ENCODE data around the gene HMX3. TPM values are rescaled to one million over a fixed set of nuclear protein-coding genes. Genes with fewer than 3 reads are reported as not detected.

Gene HMX3
- total and polyA plus RNA-seq, 2 of the 13 experiments (the other 11 are each of a cell fraction or from before 2014, with no cell fraction given) = not detected

DNA sequence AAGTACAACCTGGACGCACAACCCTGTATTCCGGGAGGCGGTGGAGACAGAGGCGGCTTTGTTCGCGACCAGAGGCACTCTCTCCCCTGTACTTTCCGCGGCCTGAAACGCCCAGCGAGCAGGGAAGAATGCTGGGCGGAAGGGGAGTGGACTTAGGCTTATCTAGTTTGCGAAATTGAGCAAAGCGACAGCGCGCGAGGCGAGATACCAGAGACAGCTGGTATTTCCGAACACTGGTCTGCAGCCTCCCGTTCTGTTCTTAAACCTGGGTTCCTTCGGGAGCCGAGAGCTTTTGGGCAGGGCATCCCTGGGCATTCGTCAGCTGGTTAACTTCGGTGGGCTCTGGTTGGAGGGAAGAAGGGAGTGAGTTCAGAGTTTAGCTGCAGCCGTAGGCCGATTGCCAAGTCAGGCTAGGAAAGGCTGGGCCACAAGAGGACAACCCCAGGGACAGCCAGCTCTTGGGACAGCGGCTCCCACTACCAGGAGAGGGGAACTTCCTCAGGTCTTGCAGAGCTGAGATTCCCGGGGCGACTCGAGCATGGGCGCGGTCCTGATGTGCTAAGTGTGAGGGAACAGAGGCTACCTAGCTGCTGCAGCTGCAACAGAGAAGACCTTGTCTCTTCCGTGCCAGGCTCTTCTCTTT is 3.9 kb downstream of the HMX3 start (continued):
- TF ChIP-seq, protein P1, sequence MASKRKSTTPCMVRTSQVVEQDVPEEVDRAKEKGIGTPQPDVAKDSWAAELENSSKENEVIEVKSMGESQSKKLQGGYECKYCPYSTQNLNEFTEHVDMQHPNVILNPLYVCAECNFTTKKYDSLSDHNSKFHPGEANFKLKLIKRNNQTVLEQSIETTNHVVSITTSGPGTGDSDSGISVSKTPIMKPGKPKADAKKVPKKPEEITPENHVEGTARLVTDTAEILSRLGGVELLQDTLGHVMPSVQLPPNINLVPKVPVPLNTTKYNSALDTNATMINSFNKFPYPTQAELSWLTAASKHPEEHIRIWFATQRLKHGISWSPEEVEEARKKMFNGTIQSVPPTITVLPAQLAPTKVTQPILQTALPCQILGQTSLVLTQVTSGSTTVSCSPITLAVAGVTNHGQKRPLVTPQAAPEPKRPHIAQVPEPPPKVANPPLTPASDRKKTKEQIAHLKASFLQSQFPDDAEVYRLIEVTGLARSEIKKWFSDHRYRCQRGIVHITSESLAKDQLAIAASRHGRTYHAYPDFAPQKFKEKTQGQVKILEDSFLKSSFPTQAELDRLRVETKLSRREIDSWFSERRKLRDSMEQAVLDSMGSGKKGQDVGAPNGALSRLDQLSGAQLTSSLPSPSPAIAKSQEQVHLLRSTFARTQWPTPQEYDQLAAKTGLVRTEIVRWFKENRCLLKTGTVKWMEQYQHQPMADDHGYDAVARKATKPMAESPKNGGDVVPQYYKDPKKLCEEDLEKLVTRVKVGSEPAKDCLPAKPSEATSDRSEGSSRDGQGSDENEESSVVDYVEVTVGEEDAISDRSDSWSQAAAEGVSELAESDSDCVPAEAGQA (IDR thresholded peaks at IDR 0.05; ENCODE audit: low read depth) = no peak
- TF ChIP-seq, protein P1 (CRISPR knock-in tag; IDR thresholded peaks at IDR 0.05; ENCODE audit: borderline replicate concordance) = no peak
- TF ChIP-seq TEAD3 (CRISPR knock-in tag; optimal IDR thresholded peaks at IDR 0.05; ENCODE audit: borderline replicate concordance) (peak; percentile 93), POLR2G (IDR thresholded peaks at IDR 0.05; ENCODE audit: low read depth, low read length) (peak; percentile 35; the same call in 1 of the 2 replicates), CREM (IDR thresholded peaks at IDR 0.05) (0 out of 2 replicates have a peak, but pooled peaks have one; percentile 32), CREM (CRISPR knock-in tag; IDR thresholded peaks at IDR 0.05) (no peak), FOXA1 (IDR thresholded peaks at IDR 0.05) (no peak), FOXA1 (CRISPR knock-in tag; IDR thresholded peaks at IDR 0.05) (0 out of 2 replicates have a peak, but pooled peaks have one; percentile 27), ZNF607 (CRISPR knock-in tag; IDR thresholded peaks at IDR 0.05; ENCODE audit: borderline replicate concordance) (0 out of 2 replicates have a peak, but pooled peaks have one; percentile 37), ZNF382 (CRISPR knock-in tag; IDR thresholded peaks at IDR 0.05; ENCODE audit: borderline replicate concordance) (no peak), EP300 (IDR thresholded peaks at IDR 0.05; ENCODE audit: low read depth in 2 of 2, low read length in 2 of 2) (peak in 1 of 2 experiments; percentile 40; a peak in 1 of 4 replicates), EP300 (CRISPR knock-in tag; IDR thresholded peaks at IDR 0.05; ENCODE audit: borderline replicate concordance) (no peak), RELA (CRISPR knock-in tag; IDR thresholded peaks at IDR 0.05) (0 out of 2 replicates have a peak, but pooled peaks have one; percentile 20), XRCC5 (optimal IDR thresholded peaks at IDR 0.05; ENCODE audit: low read length) (peak; percentile 69), ASH2L (IDR thresholded peaks at IDR 0.05; ENCODE audit: insufficient read length, low read depth, low read length) (peak; percentile 72), ZNF883 (CRISPR knock-in tag; IDR thresholded peaks at IDR 0.05; ENCODE audit: not compliant biosample characterization) (peak; percentile 68), KLF13 (CRISPR knock-in tag; IDR thresholded peaks at IDR 0.05) (no peak)
- TF ChIP-seq, protein P2, sequence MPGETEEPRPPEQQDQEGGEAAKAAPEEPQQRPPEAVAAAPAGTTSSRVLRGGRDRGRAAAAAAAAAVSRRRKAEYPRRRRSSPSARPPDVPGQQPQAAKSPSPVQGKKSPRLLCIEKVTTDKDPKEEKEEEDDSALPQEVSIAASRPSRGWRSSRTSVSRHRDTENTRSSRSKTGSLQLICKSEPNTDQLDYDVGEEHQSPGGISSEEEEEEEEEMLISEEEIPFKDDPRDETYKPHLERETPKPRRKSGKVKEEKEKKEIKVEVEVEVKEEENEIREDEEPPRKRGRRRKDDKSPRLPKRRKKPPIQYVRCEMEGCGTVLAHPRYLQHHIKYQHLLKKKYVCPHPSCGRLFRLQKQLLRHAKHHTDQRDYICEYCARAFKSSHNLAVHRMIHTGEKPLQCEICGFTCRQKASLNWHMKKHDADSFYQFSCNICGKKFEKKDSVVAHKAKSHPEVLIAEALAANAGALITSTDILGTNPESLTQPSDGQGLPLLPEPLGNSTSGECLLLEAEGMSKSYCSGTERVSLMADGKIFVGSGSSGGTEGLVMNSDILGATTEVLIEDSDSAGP (CRISPR knock-in tag; IDR thresholded peaks at IDR 0.05; ENCODE audit: borderline replicate concordance) = peak; percentile 51; the same call in 1 of the 2 replicates
- TF ChIP-seq, protein P3, sequence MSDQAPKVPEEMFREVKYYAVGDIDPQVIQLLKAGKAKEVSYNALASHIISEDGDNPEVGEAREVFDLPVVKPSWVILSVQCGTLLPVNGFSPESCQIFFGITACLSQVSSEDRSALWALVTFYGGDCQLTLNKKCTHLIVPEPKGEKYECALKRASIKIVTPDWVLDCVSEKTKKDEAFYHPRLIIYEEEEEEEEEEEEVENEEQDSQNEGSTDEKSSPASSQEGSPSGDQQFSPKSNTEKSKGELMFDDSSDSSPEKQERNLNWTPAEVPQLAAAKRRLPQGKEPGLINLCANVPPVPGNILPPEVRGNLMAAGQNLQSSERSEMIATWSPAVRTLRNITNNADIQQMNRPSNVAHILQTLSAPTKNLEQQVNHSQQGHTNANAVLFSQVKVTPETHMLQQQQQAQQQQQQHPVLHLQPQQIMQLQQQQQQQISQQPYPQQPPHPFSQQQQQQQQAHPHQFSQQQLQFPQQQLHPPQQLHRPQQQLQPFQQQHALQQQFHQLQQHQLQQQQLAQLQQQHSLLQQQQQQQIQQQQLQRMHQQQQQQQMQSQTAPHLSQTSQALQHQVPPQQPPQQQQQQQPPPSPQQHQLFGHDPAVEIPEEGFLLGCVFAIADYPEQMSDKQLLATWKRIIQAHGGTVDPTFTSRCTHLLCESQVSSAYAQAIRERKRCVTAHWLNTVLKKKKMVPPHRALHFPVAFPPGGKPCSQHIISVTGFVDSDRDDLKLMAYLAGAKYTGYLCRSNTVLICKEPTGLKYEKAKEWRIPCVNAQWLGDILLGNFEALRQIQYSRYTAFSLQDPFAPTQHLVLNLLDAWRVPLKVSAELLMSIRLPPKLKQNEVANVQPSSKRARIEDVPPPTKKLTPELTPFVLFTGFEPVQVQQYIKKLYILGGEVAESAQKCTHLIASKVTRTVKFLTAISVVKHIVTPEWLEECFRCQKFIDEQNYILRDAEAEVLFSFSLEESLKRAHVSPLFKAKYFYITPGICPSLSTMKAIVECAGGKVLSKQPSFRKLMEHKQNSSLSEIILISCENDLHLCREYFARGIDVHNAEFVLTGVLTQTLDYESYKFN (CRISPR knock-in tag; conservative IDR thresholded peaks at IDR 0.05) = peak; percentile 57; the same call in 1 of the 2 replicates
